HG03175 (cell line): ENCODE results near the gene LLGL2.

Source experiments
- ATAC-seq: cut with Tn5 transposase; IDR thresholded peaks from one replicate; pipeline ENCODE4 v1.9.1; 2021; ENCODE audit warnings: mild to moderate bottlenecking, moderate library complexity; ENCODE audit not compliant: unreplicated experiment

The LLGL2 gene

DNA sequence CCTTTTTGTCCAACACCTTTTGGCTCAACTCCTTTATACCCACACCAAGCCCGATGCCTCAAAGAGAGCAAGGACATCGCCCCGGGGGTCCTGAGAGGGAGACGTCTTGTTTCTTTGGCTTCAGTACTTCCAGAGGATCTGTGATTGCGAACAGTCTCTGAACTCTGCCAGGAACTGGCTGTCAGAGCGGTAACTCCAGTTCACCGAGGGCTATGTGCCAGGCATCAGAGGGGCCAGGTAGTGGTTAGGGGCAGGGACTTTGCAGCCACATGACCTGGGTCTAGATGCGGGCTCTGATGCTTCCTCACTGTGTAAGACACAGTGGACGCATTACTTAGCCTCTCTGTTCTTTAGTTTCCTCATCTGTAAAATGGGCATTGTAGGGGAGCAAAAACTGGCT lies 21.6 kb downstream of the LLGL2 start:
- ATAC-seq, result no peak

DNA sequence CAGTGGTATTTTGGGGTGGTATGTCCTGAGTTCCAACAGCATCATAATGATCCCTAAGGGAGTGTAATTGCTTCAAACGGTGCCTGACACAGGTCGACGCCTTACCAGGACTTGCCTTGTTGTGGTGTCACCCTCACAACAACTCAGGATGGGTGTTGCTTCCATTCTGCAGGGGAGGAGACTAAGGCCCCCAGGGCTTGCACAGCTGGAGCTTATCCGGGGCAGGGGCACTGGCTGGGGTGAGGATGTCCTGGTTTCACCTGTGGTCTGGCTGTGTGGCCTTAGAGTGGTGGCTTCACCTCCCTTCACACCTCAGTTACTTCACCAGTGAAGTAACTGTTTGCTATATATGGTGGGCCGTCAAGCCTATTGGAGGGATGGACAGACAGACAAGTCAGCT lies 23.3 kb downstream of the LLGL2 start:
- no peak for ATAC-seq

DNA sequence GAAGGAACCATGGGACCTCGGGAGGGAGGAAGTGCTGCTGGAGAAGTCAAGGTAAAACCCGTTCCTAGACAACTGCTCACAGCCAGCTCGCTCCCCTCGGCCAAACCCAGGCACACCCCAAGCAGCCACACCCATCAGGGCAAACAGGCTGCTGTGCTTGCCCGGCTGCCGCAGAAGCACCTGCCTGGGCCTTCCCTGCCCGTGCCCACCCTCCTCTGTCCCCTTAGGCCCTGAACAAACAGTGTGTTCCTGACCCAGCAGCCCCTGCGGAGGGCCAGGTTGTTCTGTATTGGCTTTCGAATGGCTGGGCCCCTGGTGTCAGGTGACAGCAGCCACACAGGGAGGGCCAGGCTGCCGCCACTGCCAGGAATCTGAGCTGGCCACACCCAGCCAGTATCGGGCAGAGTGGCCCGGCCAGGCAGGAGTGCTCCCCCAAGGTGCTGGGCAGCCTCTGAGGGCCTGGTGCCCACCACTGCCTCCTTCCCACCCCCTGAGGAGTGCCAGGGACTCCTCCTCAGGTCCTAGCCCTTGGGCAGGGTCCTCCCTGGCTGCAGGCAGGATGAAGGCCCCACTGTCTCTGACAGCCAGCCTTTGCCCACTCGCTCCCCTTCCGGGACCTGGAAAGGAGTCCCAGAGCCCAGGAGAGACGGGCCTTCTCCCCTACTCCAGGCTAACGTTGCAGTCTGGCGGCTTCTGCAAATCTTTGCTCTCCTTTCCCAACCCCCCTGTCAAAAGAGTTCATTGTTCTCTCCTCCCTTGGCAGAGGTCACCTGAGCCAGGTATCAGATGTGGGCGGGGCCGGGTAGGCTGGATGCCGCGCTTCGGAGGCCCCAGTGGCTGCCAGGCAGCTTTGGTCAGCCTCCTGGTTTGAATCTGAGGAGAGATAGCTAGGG lies 24.0 kb downstream of the LLGL2 start:
- no peak for ATAC-seq

DNA sequence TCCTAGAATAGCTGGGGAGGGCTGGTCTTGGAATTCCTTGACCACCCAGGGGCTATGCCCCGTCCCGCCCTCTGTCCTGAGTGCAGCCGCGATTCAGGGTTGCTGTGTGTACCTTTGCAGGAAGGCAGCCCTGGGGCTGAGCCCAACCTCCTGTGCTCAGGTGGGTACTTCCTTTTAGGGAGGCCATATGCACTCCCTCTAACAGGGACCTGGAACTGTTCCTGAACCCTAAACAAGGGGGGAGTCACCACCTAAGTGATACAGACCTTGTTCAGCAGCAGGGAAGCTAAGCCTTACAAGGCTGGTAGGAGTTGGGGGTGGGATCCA lies 24.6 kb downstream of the LLGL2 start:
- ATAC-seq, result no peak

DNA sequence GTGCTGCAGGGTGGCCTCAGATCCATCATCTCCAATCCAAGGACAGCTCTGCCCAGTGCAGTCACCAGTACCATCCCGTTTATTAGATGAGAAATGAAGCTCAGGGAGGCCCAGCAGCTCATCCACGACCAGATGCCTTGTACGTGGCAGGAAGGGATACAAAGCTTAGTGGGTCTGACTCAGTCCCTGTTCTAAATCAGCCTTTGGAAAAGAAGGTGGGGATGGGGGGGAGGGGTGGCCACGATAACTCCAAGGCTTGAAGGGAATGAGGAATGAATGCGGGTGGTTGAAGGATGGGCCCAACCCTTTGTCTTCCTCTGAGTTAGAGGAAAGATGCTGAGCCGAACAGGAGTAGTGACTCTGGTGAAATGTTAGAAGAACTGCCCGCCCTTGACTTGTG lies 25.8 kb downstream of the LLGL2 start:
- no peak for ATAC-seq

DNA sequence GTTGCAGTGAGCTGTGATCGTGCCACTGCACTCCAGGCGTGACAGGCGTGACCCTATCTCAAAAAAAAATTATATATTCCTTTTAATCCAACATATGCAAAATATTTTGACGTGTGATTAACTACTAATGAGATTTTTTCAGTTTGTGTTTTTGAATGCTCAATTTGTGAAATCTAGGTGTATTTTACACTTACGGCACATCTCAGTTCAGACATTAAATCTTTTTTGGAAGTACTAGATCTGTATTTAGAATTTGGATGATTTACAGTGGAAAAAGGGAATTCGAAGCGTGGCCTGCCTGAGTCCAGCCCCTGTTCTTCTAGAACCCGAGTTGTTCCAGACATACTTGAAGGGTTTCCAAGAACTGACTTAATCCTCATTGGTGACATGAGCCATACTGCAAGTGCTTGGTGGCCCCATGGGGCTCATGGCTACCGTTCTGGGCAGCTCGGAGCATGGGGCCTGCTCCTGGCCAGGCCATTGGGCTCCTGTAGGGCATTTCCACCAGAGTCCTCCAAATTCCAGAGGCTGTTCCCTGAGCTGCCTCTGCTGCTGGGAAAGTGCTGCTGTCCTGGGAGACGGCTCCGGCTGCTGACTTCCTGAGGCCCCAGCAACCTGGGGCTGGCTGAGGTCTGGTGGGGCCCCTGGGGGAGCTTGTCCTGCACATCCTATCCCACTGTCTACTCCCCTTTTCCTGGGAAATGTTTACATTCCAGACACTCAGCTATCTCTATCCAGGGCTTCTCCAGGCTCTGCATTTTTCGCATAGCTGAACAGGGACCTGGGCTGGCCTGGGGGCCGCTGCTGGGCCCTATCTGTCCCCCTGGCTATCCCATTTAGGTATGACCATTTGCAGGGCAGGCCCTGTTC lies 27.2 kb downstream of the LLGL2 start:
- no peak for ATAC-seq

DNA sequence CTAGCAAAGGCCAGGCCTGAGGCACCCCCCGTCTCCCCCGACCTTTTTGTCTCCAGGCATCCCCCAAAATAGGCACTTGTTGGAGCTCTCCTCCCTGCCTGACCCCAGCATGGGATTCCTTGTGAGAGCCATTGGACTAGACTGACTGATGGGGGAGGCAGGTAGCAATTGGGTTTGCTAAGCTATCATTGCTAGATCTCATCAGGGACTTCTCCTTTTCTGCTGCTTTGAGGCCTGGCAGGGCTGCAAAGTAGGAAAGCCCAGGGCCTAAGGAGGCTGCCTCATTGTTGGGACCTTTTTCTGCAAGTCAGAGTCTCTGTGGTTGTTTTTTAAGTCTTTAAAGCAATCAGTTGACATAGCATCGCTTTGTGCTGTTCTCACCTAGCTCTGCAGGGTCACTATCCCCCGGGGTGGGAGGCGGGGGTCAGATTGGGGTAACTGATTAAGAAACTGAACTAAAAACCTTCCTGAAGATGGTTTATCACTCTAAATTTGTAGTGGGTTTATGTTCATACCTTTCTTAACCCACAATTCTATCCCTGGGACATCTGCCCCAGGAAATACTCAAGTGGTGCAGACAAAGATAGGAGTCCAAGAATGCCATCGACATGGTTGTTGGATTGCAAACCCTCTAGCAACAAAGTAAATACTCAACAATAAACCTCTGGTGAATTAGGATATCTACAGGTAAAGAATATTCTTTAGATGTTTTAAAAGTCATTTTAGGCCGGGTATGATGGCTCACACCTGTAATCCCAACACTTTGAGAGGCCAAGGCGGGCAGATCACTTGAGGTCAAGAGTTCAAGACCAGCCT lies 28.0 kb downstream of the LLGL2 start:
- ATAC-seq, result no peak

DNA sequence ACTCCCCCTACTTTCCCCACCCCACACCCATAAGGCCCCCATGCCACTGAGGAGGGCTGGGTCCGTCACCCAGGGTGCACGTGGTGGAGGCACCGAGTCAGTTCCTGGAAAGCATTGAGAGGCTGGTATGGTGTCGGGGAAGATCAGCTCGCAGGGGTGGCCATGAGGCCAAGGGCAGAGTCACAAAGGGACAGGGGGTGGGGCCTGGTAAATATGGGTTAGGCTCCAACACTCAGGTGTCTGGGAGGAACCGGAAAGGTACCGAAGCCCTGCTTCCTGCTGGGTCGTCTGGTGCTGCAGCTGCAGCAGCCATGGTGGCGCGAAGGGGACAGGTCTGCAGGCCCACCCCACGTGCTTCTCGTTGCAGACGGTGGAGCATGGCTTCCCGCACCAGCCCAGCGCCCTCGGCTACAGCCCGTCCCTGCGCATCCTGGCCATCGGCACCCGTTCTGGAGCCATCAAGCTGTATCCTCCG lies 30.2 kb downstream of the LLGL2 start:
- ATAC-seq, result no peak

DNA sequence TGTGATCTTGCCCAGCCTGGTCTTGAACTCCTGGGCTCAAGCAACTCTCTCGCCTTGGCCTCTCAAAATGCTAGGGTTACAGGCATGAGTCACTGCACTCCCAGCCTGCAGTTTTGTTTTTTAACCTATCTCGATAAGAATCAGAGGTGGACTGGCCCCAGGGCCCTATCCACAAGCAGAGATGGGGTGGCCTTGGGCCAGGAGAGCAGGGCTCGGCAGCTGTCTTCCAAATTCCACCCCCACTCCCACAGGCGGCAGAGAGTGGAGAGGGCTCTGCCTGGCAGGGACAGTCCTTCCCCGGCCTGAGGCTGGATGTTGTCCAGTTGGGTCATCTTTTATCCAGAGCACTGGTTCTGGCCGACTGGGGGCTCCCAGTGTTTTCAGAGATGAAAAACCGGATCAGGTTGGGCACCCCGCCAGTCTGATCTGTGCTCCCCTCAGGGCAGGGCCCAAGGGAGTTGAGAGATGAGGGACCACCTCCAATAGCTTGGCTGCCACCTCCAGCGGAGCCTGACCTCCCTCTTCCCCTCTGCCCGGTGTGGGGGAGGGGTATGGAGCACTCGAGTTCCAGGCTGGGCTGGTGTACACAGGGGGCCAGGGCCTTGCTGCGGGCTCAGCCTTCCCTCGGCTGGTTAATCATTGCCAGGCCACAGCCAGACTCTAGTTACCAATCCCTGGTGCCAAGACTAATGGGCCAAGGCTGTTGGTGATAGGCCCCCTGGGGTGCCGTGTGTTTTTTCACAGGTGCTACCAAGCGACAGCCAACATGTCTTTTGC lies 31.8 kb downstream of the LLGL2 start:
- ATAC-seq, result no peak

DNA sequence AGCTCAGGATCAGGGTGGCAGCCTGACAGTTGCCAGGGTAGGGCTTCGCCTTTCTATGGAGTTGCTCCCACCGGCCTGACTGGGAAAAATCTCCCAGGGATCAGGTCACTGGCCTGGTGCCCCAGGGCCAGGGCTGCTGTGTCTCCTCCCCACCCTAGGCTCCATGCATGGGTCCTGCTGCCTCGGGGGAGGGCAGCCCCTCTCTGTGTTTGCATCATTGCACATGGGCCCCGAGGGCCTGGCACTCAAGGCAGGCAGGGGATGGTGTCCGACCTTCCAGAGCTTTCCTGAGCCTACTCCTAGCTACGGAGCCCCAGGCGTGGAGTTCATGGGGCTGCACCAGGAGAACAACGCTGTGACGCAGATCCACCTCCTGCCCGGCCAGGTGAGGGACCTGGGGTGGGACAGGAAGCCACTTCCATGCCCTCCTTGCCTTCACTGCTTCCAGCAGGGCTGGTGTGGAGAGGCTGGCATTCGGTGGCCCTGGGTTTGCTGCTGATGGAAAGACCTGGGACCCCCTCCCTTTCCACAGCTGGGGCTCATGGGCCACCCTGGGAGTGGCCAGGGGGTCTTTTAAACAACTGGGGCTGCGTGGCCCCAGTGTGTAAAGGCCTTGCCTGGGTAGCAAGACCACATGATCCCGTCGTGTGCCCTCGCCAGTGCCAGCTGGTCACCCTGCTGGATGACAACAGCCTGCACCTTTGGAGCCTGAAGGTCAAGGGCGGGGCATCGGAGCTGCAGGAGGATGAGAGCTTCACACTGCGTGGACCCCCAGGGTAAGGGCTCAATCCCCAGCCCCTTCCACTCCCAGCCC lies 32.6 kb downstream of the LLGL2 start:
- ATAC-seq, result no peak

DNA sequence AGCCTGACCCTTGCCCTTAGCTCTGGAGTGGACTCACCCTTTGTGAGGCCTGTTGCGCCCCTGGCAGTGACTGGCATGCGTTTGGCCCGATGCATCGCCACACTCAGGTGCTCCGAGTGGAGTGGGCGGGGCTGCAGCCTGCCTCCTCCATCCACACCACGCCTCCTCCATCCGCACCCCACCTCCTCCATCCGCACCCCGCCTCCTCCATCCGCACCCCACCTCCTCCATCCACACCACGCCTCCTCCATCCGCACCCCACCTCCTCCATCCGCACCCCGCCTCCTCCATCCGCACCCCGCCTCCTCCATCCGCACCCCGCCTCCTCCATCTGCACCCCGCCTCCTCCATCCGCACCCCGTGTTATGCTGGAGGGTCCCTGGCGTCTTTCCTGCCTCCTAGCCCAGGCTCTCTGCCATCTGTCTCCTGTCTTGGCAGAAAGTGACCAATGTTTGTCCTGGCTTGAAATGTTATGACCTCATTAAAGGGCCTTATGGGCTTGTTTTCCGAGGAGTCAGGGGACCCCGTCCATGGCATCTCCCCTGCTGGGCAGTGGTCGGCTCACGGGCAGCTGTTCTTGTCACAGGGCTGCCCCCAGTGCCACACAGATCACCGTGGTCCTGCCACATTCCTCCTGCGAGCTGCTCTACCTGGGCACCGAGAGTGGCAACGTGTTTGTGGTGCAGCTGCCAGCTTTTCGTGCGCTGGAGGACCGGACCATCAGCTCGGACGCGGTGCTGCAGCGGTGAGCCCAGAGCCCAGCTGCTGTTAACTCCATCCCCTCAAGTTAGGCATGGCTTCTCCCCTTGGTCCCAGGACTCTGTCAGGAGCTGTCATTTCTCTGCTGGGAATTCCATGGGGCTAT lies 33.4 kb downstream of the LLGL2 start:
- ATAC-seq, result no peak

DNA sequence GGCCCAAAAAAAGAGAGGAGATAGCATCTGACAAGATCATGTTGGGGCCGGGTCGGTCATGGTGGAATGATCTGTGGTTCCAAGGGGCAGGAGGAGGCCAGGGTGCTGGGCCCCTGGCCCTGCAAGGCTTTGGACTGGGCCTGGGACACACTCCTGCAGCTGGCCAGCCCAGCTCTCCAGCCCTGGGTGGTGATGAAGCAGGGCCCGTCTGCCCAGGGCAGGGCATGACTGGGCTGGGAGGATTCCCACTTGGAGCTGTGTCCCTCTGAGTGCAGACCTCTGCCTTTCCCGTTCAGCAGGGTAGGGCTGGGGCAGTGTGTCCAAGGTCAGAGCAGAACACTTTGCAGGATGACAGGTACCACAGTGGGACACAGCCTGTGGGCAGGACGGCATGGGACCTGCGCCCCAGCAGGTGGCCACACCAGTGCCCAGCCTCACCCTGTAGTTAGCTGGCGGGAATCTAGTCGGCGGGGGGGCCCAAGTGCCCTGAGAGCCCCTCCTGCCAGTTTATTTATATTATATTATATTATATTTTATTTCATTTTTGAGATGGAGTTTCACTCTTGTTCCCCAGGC lies 34.5 kb downstream of the LLGL2 start:
- no peak for ATAC-seq

DNA sequence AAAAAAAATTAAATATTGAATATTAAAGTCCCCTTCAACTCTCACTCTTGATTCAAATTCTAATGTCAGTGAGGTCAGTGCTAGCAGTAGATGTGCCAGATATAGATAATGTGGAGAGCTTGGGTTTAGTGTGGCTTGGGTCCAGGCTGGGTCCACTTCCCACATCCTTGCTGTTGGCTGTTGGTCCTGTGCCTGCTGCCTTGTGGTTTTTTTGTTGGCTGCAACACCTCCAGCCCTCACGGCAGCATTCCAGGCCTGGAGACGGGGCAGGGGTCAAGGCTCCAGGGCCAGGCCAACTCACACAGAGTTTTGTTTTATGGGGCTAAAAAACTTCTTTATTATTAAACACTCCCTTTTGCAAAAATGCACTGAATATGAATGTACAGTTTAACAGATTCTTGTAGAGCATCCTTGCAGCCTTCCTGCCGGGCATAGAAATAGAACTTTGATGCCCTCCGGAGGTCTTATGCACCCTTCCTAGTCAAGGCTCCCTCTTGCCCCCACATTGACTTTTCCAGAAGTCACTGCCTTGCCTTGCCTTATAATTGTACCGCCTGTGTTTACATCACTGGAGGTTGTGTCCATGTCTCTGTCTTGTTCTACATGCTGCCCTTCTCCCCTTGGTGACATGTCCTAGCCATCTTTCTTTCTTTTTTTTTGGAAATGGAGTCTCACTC lies 36.6 kb downstream of the LLGL2 start:
- ATAC-seq, result no peak

DNA sequence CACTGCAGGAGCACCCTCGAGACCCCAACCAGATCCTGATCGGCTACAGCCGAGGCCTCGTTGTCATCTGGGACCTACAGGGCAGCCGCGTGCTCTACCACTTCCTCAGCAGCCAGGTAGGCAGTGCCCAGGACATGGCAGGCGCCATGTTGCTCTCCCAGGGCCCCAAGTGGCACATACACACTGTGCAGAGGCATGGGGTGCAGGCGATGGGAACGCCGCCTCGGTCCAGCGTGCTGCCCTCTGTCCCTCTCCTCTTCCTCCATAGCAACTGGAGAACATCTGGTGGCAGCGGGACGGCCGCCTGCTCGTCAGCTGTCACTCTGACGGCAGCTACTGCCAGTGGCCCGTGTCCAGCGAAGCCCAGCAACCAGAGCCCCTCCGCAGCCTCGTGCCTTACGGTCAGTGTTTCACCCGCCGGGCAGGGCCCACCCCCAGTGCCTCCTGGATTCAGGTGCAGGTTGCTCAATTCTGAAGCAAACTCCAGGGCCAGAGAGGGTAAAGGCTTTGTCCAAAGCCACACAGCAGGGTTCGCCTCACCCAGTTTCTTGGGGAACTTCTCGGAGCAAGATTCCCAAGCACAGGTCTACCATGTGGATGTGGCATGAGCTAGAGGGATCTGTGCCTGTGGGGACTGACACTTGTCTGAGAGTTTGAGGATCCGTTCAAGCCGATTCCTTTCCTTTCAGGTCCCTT lies 37.7 kb downstream of the LLGL2 start:
- no peak for ATAC-seq

DNA sequence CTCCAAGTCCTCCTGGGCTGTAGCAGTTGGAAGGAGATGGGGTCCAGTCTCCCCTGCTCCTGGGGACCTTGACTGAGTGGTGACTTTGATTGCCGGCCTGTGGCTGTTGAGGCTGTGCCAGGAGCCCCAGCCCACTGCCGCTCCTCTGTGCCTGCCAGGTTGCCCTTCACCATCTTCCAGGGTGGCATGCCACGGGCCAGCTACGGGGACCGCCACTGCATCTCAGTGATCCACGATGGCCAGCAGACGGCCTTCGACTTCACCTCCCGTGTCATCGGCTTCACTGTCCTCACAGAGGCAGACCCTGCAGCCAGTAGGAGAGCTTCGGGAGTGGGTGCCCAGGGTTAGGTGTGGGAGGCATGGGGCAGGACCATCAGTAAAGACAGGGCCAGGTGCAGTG lies 38.7 kb downstream of the LLGL2 start:
- no peak for ATAC-seq

DNA sequence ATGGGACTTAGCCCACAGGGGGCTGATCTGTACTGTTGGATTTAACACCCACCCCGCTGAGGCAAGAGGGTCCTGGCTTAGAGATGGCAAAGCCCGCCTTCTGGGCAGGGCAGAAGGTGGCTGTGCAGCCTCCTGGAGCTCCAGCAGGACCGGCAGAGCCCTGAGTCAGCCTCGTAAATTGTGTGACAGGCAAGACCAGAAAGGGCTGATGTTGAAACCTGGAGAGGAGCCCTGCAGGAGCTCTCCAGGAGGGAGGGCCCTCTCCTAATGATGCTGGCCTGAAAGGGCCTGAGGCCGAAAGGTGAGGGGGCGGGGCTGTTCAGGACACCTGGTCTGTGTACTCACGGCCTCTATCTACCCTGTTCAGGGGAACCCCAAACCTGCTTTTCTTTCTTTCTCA lies 39.6 kb downstream of the LLGL2 start:
- no peak for ATAC-seq

DNA sequence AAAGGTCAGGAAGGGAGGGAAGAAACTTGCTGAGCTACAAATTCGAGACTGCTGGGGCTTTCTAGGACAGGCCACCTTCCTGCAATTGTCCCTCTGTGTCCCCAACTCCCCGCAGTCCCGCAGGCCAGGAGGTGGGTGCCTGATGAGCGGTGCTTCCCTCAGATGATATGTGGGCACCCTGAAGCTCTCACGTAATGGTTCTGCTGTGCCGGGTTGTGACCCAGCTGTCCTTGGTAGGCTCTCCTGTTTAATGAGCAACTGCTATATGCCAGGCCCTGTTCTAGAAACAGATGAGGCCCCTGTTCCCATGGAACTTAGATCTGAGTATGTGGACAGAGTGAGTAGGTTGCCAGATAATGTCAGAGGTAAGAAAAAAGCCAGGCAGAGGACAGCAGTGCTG lies 40.1 kb downstream of the LLGL2 start:
- ATAC-seq, result no peak
